ENCODE data around the gene TULP4.

- TF ChIP-seq CTCF (conservative IDR thresholded peaks at IDR 0.05; ENCODE audit: low read depth, low read length) (no peak), EZH2 (IDR thresholded peaks at IDR 0.05; ENCODE audit: low read length, unreplicated experiment) (no peak)
These were observed 153.0 kb downstream of the TULP4 start for GRCh38 chr6:158465257-158465656.

Measured in PC-3 (cell line).